Endothelial cell of umbilical vein (primary cell): ENCODE results near the gene CCNF.

Experiments
- CTCF ChIP-seq, 2 donors: IDR thresholded peaks; 1 replicate in 1 of 2; 2 replicates in 1 of 2; pipeline ENCODE4 v1.5.1; 2011; ENCODE audit warnings: low read length in 2 of 2, mild to moderate bottlenecking in 2 of 2, moderate library complexity in 2 of 2, control low read depth in 1 of 2, inconsistent platforms in 1 of 2, low read depth in 1 of 2; ENCODE audit not compliant: insufficient read depth in 1 of 2; ENCODE audit errors: extremely low read depth in 1 of 2
- EZH2 ChIP-seq: IDR thresholded peaks from 2 replicates; pipeline ENCODE4 v1.6.1; 2012; ENCODE audit warnings: borderline replicate concordance, low read depth, mild to moderate bottlenecking, moderate library complexity, low read length, inconsistent platforms; ENCODE audit not compliant: severe bottlenecking
- JUN ChIP-seq: IDR thresholded peaks from 2 replicates; pipeline ENCODE4 v1.6.1; 2011; ENCODE audit warnings: borderline replicate concordance, low read depth; ENCODE audit not compliant: insufficient read length, insufficient read depth
- POLR2AphosphoS5 ChIP-seq: IDR thresholded peaks from 2 replicates; pipeline ENCODE4 v1.6.1; 2012; ENCODE audit warnings: low read depth, mild to moderate bottlenecking, control low read depth, low read length, moderate library complexity; ENCODE audit not compliant: insufficient read depth

GRCh38 chr16:2468233-2468724 lies 39.0 kb downstream of the CCNF start:
- TF ChIP-seq CTCF (IDR thresholded peaks at IDR 0.05; ENCODE audit: extremely low read depth in 1 of 2, insufficient read depth in 1 of 2, low read depth in 1 of 2, low read length in 2 of 2), result no peak
- TF ChIP-seq JUN, result no peak
- TF ChIP-seq EZH2, result no peak
- TF ChIP-seq POLR2AphosphoS5, result no peak
